SK-N-SH treated with all-trans-retinoic acid at 6 μM for 48 hours (cell line): ENCODE data around the gene ITGB3BP.

ENCODE experiments used
- BACH2 ChIP-seq: fragments of 250-450 bp; sonication (Bioruptor Pico); IDR thresholded peaks from 2 replicates; pipeline ENCODE4 v1.9.0; 2021; ENCODE audit warnings: mild to moderate bottlenecking, borderline replicate concordance
- OSR1 ChIP-seq: fragments of 250-450 bp; sonication (Bioruptor Pico); IDR thresholded peaks from 2 replicates; pipeline ENCODE4 v1.8.0; 2022; ENCODE audit warnings: moderate library complexity, mild to moderate bottlenecking, inconsistent platforms
- PPARA ChIP-seq: fragments of 250-450 bp; sonication (Bioruptor Pico); IDR thresholded peaks from 2 replicates; pipeline ENCODE4 v1.5.0; 2020; ENCODE audit warnings: mild to moderate bottlenecking, borderline replicate concordance
- RARB ChIP-seq: fragments of 250-450 bp; sonication (Bioruptor Pico); IDR thresholded peaks from 2 replicates; pipeline ENCODE4 v1.8.0; 2021; ENCODE audit warnings: mild to moderate bottlenecking, moderate library complexity
- ZC3H10 ChIP-seq: fragments of 250-450 bp; sonication (Bioruptor Pico); IDR thresholded peaks from 2 replicates; pipeline ENCODE4 v1.5.1; 2021; ENCODE audit warnings: mild to moderate bottlenecking, moderate library complexity
- ZFP3 ChIP-seq: fragments of 250-450 bp; sonication (Bioruptor Pico); IDR thresholded peaks from 2 replicates; pipeline ENCODE4 v1.5.0; 2020; ENCODE audit warnings: mild to moderate bottlenecking, moderate library complexity
- ZFP30 ChIP-seq: fragments of 450-650 bp; formaldehyde crosslinking; IDR thresholded peaks from 2 replicates; pipeline ENCODE4 v1.5.0; 2022; ENCODE audit warnings: mild to moderate bottlenecking, moderate library complexity
- ZNF565 ChIP-seq: fragments of 450-650 bp; formaldehyde crosslinking; conservative IDR thresholded peaks from 2 replicates; pipeline ENCODE4 v1.5.0; 2020; ENCODE audit warnings: low read depth, mild to moderate bottlenecking, moderate library complexity
- ZNF70 ChIP-seq: fragments of 450-650 bp; formaldehyde crosslinking; IDR thresholded peaks from 2 replicates; pipeline ENCODE4 v1.5.0; 2020; ENCODE audit warnings: mild to moderate bottlenecking, moderate library complexity
- ZNF8 ChIP-seq: fragments of 450-650 bp; formaldehyde crosslinking; IDR thresholded peaks from 2 replicates; pipeline ENCODE4 v1.5.0; 2020; ENCODE audit warnings: mild to moderate bottlenecking, moderate library complexity
- TF ChIP-seq, protein P1 (sequence below): fragments of 250-450 bp; sonication (Bioruptor Pico); IDR thresholded peaks from 2 replicates; pipeline ENCODE4 v1.8.0; 2020; ENCODE audit warnings: mild to moderate bottlenecking, moderate library complexity, borderline replicate concordance

DNA sequence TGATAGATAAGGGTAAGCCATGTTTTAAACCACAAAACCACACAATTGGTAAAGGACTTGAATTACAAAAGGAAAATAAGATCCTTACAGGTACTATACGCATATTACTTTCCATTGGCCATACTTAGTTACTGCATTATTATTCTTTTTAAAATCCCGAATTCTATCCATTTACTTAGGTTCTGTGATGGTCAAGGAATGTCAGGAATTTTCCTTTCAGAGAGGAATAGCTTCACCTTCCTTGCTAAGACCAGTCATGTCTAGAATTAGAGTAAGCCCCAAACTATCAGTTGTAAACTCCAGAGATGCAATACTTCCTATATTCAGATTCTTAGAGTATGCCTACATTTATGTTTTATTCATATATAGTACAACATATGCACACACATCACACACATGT is 14.0 kb upstream of the ITGB3BP start:
- TF ChIP-seq ZC3H10 = no peak
- TF ChIP-seq ZFP3 (CRISPR knock-in tag) = no peak
- TF ChIP-seq OSR1 (CRISPR knock-in tag) = no peak
- TF ChIP-seq, protein P1, sequence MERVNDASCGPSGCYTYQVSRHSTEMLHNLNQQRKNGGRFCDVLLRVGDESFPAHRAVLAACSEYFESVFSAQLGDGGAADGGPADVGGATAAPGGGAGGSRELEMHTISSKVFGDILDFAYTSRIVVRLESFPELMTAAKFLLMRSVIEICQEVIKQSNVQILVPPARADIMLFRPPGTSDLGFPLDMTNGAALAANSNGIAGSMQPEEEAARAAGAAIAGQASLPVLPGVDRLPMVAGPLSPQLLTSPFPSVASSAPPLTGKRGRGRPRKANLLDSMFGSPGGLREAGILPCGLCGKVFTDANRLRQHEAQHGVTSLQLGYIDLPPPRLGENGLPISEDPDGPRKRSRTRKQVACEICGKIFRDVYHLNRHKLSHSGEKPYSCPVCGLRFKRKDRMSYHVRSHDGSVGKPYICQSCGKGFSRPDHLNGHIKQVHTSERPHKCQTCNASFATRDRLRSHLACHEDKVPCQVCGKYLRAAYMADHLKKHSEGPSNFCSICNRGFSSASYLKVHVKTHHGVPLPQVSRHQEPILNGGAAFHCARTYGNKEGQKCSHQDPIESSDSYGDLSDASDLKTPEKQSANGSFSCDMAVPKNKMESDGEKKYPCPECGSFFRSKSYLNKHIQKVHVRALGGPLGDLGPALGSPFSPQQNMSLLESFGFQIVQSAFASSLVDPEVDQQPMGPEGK (CRISPR knock-in tag) = no peak
- no peak for TF ChIP-seq RARB (CRISPR knock-in tag)
- no peak for TF ChIP-seq PPARA (CRISPR knock-in tag)
- no peak for TF ChIP-seq ZFP30 (CRISPR knock-in tag)
- TF ChIP-seq ZNF565 (CRISPR knock-in tag) = no peak
- TF ChIP-seq ZNF8 = no peak
- TF ChIP-seq BACH2 (CRISPR knock-in tag) = no peak
- TF ChIP-seq ZNF70 = no peak
